Prostate gland (tissue), 2 donors: ENCODE measurements around the gene GPD1. TPM values are rescaled to one million over a fixed set of nuclear protein-coding genes. Genes with fewer than 3 reads are reported as not detected.
A peak's percentile ranks its signal among the peaks of the same experiment; 100 is the strongest.

Experiments
- DNase-seq: peaks from one replicate; pipeline ENCODE4 v3.0.0-alpha.2; 2019; ENCODE audit warnings: low spot score
- H3K27ac ChIP-seq, 2 donors: fragments of 200-600 bp; sonication (generic); 2 replicates each; pipeline ENCODE4 v1.5.1; 2017 to 2019
- H3K27me3 ChIP-seq: fragments of 200-600 bp; sonication (generic); replicated peaks from 2 replicates; pipeline ENCODE4 v1.5.1; 2019; ENCODE audit not compliant: insufficient read depth
- H3K36me3 ChIP-seq, 2 donors: fragments of 200-600 bp; sonication (generic); 1 replicate in 1 of 2; 2 replicates in 1 of 2; pipeline versions ENCODE4 v1.5.1 to v1.8.1; 2017 to 2019
- H3K4me1 ChIP-seq: fragments of 200-600 bp; sonication (generic); replicated peaks from 2 replicates; pipeline ENCODE4 v1.5.1; 2019
- H3K4me3 ChIP-seq, 2 donors: fragments of 200-600 bp; sonication (generic); 2 replicates each; pipeline ENCODE4 v1.5.1; 2017 to 2019
- H3K9me3 ChIP-seq: fragments of 200-600 bp; sonication (generic); 2 replicates; pipeline ENCODE4 v1.5.1; 2017
- POLR2A ChIP-seq: fragments of 450-650 bp; IDR thresholded peaks from one replicate; pipeline ENCODE4 v1.6.1; 2016; ENCODE audit warnings: antibody characterized with exemption, mild to moderate bottlenecking
- POLR2AphosphoS5 ChIP-seq: sonication (generic); formaldehyde crosslinking; IDR thresholded peaks from one replicate; pipeline ENCODE4 v1.6.1; 2017; ENCODE audit warnings: antibody characterized with exemption
- WGBS: methylation state at CpG from one replicate; pipeline ENCODE4 v1.1.5; 2018; 5-methylcytosine and 5-hydroxymethylcytosine counted together
- intact Hi-C: fragments of 100-400 bp; cut with DNase I; formaldehyde crosslinking; loops from one replicate; pipeline ENCODE4 v1.14.2; 2022
- total RNA-seq, 2 donors: library from RNA; depleted of rRNA; stranded (reverse); fragments of >200 nt; gene quantifications; one replicate each; pipeline ENCODE4 v1.1.0, GENCODE V29; 2016
- TF ChIP-seq, protein P1 (sequence below), 4 experiments: fragments of 200-600 bp in 2 of 4; fragments of 450-650 bp in 2 of 4; sonication (generic) in 2 of 4; IDR thresholded peaks; 1 replicate in 3 of 4; 2 replicates in 1 of 4; pipeline ENCODE4 v1.5.1; 2016 to 2019; ENCODE audit warnings: antibody characterized with exemption in 4 of 4, mild to moderate bottlenecking in 2 of 4, moderate library complexity in 2 of 4

Gene GPD1
- total RNA-seq, 2 donors from 2014 or later: 0.27 to 3.4 TPM

DNA sequence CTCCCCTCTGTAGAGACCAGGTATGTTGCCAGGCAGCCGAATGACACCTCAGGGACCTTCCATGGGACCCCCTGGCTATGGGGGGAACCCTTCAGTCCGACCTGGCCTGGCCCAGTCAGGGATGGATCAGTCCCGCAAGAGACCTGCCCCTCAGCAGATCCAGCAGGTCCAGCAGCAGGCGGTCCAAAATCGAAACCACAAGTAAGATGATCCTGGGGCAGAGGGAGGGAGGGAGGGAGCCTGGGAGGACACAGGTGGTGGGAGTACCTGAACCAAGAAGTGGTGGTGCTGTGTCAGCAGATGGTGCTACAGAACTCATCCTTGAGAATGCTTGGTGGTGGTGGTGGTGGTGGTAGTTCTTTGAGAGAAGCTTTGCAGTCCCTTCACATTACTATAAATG lies 17.7 kb upstream of the GPD1 start:
- TF ChIP-seq POLR2A (no peak), POLR2AphosphoS5 (no peak)
- TF ChIP-seq, protein P1, sequence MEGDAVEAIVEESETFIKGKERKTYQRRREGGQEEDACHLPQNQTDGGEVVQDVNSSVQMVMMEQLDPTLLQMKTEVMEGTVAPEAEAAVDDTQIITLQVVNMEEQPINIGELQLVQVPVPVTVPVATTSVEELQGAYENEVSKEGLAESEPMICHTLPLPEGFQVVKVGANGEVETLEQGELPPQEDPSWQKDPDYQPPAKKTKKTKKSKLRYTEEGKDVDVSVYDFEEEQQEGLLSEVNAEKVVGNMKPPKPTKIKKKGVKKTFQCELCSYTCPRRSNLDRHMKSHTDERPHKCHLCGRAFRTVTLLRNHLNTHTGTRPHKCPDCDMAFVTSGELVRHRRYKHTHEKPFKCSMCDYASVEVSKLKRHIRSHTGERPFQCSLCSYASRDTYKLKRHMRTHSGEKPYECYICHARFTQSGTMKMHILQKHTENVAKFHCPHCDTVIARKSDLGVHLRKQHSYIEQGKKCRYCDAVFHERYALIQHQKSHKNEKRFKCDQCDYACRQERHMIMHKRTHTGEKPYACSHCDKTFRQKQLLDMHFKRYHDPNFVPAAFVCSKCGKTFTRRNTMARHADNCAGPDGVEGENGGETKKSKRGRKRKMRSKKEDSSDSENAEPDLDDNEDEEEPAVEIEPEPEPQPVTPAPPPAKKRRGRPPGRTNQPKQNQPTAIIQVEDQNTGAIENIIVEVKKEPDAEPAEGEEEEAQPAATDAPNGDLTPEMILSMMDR (IDR thresholded peaks at IDR 0.05): no peak
- no peaks in the 10 kb centered on the region for H3K9me3 ChIP-seq
- H3K27me3 ChIP-seq: no peaks in the 10 kb centered on the region
- 39% methylated on average over 5 of the region's 5 CpGs for WGBS
- H3K27ac ChIP-seq: peak overlapping the region; percentile 95 to 97
- H3K4me1 ChIP-seq: no peaks in the 10 kb centered on the region
- peaks cover 0 to 5% of the 10 kb centered on the region in 2 donors for H3K36me3 ChIP-seq
- intact Hi-C loops: loop anchor here (5.0 kb wide), 1 partner anchor 81 kb away; the partner anchor contains the start of gene CERS5
- no peak overlapping the region for H3K4me3 ChIP-seq
- no peak for DNase-seq

- Histone ChIP-seq H3K9me3 (no peaks in the 10 kb centered on the region), H3K4me1 (no peaks in the 10 kb centered on the region), H3K36me3 (peaks cover 0 to 5% of the 10 kb centered on the region in 2 donors), H3K27me3 (no peaks in the 10 kb centered on the region), H3K27ac (no peak overlapping the region), H3K4me3 (no peak overlapping the region)
- 85% methylated on average over 9 of the region's 9 CpGs for WGBS
- TF ChIP-seq, protein P1 (IDR thresholded peaks at IDR 0.05): no peak
- TF ChIP-seq POLR2A (no peak), POLR2AphosphoS5 (no peak)
- intact Hi-C loops: loop anchor here (5.0 kb wide), 1 partner anchor 80 kb away; the partner anchor contains the start of gene CERS5
- no peak for DNase-seq
Observed at GRCh38 chr12:50087151-50087550, 16.7 kb upstream of the GPD1 start.

DNA sequence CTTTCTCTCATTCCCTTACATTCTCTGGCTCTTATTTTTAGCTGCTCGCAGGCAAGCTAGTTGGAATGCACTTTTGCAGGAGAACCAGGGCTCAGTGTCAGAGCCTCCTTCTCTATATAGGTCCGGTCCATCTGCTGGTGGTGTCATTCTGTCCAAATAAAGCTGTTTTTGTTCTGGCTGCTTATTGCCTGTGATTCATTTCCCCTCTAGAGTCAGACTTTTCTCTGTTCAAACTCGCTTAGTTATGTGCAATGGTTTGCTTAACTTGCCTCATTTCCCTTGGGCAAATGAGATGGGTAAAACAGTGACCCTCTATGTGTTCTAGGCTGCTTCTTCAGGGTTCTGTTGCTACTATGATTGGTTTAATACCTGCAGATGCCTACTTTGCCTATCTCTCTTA lies 15.8 kb upstream of the GPD1 start:
- Histone ChIP-seq H3K4me1 (no peaks in the 10 kb centered on the region), H3K36me3 (peaks cover 0 to 5% of the 10 kb centered on the region in 2 donors), H3K9me3 (no peaks in the 10 kb centered on the region), H3K27ac (no peak overlapping the region), H3K4me3 (no peak overlapping the region), H3K27me3 (no peaks in the 10 kb centered on the region)
- intact Hi-C loops: loop anchor here (5.0 kb wide), 1 partner anchor 79 kb away; the partner anchor contains the start of gene CERS5
- TF ChIP-seq POLR2AphosphoS5 (no peak), POLR2A (no peak)
- TF ChIP-seq, protein P1 (IDR thresholded peaks at IDR 0.05): no peak
- 47% methylated on average over 3 of the region's 3 CpGs for WGBS
- no peak for DNase-seq

DNA sequence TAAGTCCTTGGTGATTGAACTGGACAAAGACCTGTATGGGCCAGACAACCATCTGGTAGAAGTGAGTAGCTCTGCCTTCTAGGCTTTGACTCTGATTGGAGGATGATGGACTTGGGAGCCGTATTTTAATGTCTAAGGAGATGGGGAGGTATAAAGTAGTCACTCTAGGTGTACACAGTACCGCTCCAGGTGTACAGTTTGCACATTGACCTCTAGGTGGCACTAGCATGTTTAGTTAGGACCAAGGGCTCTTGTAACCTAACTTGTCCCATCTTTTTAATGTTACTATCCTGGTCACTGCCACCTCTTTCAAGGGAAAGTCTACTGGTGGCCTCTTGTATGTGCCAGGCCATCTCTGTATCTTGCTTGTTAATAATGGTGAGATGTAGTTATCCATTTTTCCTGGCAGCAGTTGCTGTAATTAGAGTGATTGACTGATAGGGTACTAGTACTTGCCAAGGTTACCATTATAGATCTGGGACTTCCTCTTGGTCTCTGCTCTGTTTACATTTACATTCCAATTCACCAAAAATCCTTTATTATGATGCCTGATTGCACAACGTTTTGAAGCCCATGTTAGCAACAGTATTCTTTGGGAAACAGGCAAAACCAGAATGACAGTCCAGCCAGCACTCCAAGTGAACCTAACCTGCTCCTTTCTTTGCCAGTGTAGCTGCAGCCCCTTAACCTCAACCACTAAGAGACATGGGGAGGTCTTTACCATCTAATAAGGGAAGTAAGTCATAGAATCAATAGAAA lies 15.1 kb upstream of the GPD1 start:
- WGBS: 21% methylated on average over 3 of the region's 3 CpGs
- DNase-seq: peak; percentile 61
- Histone ChIP-seq H3K4me3 (no peak overlapping the region), H3K36me3 (peaks cover 0 to 5% of the 10 kb centered on the region in 2 donors), H3K9me3 (no peaks in the 10 kb centered on the region), H3K27me3 (no peaks in the 10 kb centered on the region), H3K27ac (no peak overlapping the region), H3K4me1 (no peaks in the 10 kb centered on the region)
- intact Hi-C loops: loop anchor here (5.0 kb wide), 1 partner anchor 79 kb away; the partner anchor contains the start of gene CERS5
- TF ChIP-seq, protein P1 (IDR thresholded peaks at IDR 0.05): peak in 3 of 4 experiments; percentile 53 to 78 (median 69)
- TF ChIP-seq POLR2A (no peak), POLR2AphosphoS5 (peak; percentile 20)
